HG02870 (cell line): Measurements from ENCODE around the gene TBC1D1.

ENCODE experiments used
- ATAC-seq: cut with Tn5 transposase; IDR thresholded peaks from one replicate; pipeline ENCODE4 v1.9.1; 2021; ENCODE audit warnings: mild to moderate bottlenecking, moderate library complexity; ENCODE audit not compliant: unreplicated experiment

TBC1D1 gene

GRCh38 chr4:38182334-38182998, 291.6 kb downstream of the TBC1D1 start:
- no peak for ATAC-seq

GRCh38 chr4:38184404-38184803, 293.5 kb downstream of the TBC1D1 start:
- ATAC-seq: no peak

GRCh38 chr4:38185406-38186144, 294.7 kb downstream of the TBC1D1 start:
- ATAC-seq: no peak

- ATAC-seq: no peak
These were observed 297.3 kb downstream of the TBC1D1 start for GRCh38 chr4:38188136-38188535.

GRCh38 chr4:38188631-38189101, 297.8 kb downstream of the TBC1D1 start:
- ATAC-seq: no peak
